GM18951 (cell line): ENCODE results near the gene TCF4.

ENCODE experiments used
- POLR2A ChIP-seq: IDR thresholded peaks from 4 replicates; pipeline ENCODE4 v1.6.1; 2011; ENCODE audit warnings: mild to moderate bottlenecking; ENCODE audit not compliant: insufficient read length, insufficient read depth; ENCODE audit errors: extremely low read depth
- in situ Hi-C: fragments of 300-500 bp; cut with MboI; formaldehyde crosslinking; loops from one replicate; pipeline ENCODE4 v1.12.0; 2022; ENCODE audit warnings: low sequenced_read_pairs, mixed read lengths, inconsistent platforms; ENCODE audit not compliant: unreplicated experiment

TCF4 gene

DNA sequence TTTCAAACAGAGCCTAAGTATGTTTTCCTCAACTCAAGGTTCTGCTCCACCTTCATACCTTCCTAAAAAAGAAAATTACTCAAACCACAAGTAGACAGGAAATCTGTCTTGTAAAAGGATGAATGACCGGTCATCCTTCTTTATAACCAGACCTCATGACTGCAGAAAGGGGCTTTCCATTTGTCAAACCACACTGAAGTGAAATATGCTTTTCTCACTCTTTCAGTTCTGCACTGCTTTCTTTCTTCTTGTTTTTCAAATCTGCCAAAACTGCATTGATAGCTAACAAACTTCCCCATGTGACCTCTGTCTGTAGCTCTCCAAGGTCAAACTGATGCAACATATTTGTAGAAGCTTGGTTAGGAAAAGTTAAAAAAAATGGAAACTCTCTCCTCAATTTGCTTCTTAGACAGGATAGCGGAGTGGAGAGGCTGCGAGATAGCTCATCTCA lies 319.8 kb downstream of the TCF4 start:
- in situ Hi-C loops, result no loop called here
- TF ChIP-seq POLR2A, result no peak

DNA sequence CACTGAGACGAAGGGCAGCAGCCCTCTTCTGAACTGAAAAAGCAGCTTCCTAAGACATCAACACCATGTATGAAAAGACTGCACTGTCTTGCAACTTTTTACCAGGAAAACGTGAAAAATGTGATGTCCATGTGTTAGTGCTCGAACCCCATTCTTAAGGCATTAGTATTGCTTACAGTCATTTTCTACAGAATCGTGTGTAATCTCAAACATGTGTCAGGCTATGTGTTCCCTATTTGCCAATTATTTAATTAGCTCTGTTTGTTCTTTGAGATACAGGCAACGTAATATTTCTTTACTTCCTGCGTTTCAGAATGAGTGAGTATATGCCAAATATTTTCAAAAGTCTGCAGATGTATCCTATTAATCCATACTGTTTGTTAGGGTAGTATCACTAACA lies 321.0 kb downstream of the TCF4 start:
- TF ChIP-seq POLR2A, result no peak
- in situ Hi-C loops, result no loop called here

DNA sequence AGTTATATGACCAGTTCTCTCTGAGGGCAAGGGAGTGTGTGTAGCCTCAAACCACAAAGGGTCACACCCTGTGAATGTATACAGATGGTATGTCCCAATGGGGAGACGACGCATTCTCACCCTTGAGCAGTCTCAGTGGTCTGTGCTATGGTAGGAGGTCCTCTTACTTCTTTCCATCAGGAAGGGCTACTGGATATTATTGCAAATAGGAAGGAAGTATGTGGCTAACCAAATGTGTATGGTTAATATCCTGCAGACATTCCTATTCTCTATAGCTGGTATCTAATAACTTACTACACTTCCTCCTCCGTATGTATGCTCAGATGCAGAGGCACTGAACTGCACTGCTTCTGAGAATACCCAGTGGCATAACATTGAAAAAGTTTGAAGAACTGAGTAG lies 322.0 kb downstream of the TCF4 start:
- in situ Hi-C loops, result no loop called here
- TF ChIP-seq POLR2A, result no peak

DNA sequence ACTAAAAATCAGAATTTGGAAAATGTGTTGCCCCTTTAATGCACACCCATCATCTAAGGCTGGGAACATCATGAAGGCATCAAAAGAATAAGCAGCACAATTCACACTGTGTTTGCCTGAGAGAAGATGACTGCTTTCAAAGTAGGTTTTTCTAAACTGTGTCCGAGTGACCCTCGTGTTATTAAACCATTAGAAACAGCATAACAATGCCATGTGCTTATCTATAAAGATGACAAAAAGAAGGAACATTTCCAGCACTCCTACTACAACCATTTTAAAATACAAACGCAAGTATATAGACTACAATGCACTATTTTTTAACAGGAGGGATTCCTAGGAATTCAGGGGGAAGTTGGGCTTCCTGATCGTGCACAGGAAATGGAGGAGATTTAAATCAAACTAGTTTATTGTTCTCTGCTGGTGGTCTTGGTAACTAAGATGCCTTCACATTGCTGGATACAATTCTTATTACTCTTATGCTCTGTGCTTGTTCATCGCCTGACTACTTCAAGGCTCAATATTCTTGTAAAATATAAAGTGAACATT lies 322.8 kb downstream of the TCF4 start:
- in situ Hi-C loops, result no loop called here
- TF ChIP-seq POLR2A, result peak; percentile 13

DNA sequence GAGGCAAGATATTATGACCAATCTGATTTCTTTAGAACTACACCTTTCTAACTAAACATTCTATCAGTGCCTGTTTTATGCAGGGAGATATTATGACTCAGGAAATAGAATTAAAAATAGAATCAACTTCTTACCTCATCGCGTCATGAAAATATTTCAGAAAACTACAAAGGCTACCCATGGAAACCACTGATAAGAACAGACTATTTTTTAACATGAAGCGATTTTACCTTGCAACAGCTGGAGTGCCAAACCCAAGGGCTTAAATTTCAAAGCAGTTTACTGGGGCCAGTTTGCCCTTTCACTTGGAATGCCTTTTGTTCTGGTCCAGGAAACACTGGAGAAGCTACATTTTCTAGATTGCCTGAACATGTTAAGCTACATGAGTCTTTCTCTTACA lies 323.9 kb downstream of the TCF4 start:
- in situ Hi-C loops, result no loop called here
- no peak for TF ChIP-seq POLR2A

DNA sequence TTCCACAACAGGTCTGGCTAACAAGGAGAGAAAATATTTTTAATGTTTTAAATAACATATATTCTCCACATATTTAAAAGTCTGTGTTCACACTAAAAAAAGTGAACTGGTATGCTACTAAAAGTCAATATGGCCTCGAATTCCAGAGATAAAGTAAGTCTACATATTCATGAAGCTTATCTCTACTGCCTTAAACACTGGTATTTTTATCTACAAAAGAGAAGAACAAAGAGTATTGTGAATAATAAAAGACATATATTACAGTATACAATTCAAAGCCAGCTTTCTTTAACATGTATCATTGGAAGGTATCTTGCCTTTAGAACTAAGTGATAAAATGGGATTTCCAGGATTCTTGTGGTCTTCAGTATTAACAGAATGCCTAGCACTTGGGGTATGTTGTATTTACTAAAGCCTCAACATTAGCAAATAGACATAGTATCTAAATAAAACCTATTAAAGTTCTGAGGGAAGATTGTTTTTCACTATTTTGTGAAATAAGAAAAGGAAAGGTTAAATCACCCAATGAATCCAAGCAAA lies 325.9 kb downstream of the TCF4 start:
- in situ Hi-C loops, result no loop called here
- TF ChIP-seq POLR2A, result no peak

DNA sequence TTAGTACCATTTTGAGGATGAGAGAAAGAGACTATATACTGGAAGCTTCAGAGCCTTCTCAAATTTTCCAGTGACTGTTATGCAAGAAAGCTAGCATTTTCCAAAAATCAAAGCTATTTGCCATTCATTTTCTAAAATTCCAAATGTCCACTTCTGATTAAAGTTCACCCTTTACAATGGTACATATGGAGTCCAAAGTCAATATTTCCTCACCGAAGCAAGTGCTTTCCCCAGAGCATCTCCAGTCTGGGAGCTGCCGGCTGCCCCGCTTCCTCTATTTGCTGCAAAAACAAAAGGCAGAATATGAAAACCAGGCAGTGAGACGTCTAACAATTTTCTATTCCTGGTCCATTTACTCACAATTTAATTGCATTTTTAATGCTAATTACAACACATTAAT lies 326.7 kb downstream of the TCF4 start:
- in situ Hi-C loops, result no loop called here
- TF ChIP-seq POLR2A, result no peak

DNA sequence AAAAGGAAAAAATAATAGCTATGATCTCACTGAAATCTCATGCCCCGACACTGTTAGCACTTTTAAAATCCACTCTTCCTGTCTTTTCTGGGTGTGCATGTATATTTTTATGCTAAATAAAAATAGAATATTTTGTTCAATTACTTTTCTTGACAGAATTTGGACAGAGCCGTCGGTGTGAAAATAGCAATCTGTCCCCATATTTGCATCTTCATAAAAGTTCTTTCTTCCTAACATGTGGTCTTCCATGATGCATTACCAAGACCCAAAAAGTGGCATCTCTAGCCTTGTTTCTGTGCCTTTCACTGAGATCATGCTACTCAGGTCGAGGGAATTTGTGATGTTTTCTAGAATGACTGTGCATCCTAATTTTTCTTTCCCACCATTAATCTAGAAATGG lies 329.9 kb downstream of the TCF4 start:
- no peak for TF ChIP-seq POLR2A
- in situ Hi-C loops, result no loop called here

DNA sequence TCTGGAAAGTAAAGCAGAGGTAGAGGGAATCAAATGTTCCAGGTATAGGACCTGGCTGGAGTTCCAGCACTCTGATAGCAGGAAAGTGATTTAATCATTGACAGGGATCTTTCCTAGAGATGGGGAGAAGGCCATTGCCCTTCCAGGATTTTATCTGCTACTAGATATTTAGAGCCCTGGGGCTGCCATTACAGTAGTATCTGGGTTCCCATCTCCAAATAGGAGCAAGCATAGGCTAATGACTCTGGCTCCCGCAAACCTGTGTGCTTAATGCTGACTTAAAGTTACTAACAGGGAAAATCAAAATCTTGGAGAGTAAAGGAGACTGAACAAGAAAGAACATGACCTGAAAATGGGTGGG lies 331.1 kb downstream of the TCF4 start:
- in situ Hi-C loops, result no loop called here
- TF ChIP-seq POLR2A, result no peak

DNA sequence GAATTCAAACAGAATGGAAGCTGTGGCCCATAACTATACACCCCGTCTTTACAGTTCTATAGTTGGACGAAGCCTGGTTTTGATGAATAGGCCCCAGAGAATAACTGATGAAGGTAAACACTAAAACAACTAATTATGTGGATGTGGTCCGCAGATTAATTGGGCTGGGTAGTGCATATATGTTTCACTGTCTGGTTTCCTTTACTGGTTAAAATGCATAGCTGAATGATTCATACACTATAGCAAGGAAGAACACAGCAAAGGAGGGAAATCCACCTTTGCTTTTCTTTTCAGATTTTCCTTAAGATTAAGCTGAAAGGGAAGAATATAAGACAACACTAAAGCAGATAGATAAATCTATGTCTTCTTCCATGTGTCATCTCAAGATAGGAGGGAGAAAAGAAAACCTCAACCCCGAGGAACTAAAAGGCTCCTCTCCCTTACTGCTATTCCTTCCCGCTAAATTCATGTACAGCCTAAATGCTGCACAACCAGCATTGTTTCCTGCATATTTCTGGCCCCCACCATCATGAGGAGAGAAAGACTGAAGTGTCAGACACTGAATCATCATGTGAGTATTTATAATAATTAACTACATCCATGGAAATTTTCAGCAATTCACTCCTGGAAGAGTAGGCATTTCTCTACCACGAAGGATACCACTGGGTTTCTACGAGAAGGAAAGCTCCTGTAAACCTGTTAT lies 331.6 kb downstream of the TCF4 start:
- in situ Hi-C loops, result no loop called here
- no peak for TF ChIP-seq POLR2A

DNA sequence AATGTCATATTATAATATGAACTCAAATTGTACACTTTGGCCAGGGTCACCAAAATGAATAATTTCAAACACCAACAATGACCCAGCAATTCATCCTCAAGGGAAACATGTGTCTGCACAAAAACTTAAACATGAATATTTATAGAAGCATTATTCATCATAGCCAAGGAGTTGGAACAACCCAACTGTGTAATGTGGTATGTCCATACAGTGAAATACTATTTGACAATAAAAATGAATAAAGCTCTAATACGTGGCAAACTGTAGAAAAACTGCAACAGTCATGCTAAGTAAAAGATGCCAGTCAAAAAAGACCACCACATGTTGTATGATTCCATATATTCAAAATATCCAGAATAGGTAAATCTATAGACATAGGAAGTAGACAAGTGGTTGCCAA lies 334.2 kb downstream of the TCF4 start:
- in situ Hi-C loops, result no loop called here
- TF ChIP-seq POLR2A, result no peak

DNA sequence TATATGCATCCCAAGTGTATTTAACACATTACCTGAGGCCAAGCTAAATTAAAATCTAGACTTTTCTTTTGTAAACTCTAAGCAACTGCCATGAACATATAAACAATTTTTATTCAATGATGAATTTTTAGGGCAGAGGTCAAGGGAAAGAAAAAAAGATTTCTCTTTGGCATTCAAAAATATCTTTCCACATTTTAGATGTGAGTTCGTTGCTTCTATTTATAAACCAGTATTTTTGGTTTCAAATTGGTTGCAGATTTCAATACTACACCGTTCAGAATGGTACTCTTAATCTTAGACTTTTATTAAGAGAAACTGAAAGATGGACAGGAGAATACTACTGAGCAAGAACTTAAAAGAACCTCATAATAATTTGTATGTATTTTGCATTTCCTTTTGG lies 335.1 kb downstream of the TCF4 start:
- TF ChIP-seq POLR2A, result no peak
- in situ Hi-C loops, result no loop called here

DNA sequence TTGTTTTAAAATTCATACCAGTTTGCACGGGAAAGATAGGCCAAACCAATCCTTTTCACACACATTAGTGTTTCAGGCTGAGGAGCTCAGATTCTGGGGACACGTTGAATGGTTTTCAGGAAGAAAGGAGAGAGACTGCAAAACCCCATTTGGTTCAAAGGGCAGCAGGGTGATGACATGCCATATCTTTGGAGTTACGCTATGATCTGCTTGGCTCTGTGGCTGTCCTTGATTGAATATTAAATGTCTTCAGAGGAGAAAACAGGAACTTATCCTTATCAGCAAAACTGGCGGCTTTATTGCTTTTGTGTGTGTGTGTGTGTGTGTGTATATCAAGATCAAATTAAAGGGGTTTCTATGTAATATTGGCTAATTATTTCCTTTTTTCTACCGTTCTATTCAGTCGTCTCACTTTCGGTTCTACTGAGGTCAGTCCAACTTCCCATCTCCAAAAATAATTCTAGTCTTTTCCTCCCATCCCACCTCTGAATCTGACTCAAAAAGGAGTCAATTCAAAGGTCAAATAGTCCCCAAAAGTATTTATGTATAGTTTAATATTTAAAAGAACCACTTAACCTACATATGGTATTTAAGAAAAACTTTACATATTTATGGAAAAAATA lies 335.8 kb downstream of the TCF4 start:
- in situ Hi-C loops, result no loop called here
- no peak for TF ChIP-seq POLR2A
